CD4-positive, CD25-positive, alpha-beta regulatory T cell (primary cell): ENCODE data around the gene SLC6A19. TPM values are rescaled to one million over a fixed set of nuclear protein-coding genes. Genes with fewer than 3 reads are reported as not detected.
A peak's percentile ranks its signal among the peaks of the same experiment; 100 is the strongest.
"Not testable (repeated sequence)": the region's sequence is repeated elsewhere in the genome, so short reads cannot be mapped to it uniquely, and the experiment has no call there.

ENCODE experiments used
- ATAC-seq, 2 donors: fragments of 150-1000 bp; cut with Tn5 transposase; one replicate each; pipeline ENCODE4 v1.10.0; 2021; ENCODE audit warnings: low read depth in 2 of 2, moderate number of reproducible peaks in 2 of 2, moderate library complexity in 1 of 2
- DNase-seq, 3 donors: peaks; one replicate each; pipeline versions ENCODE4 v3.0.0 to v3.0.0-alpha.2; 2012 to 2022; ENCODE audit warnings: mixed read lengths in 1 of 3
- H3K27ac ChIP-seq: one replicate; pipeline ENCODE4 v1.7.0; 2013; ENCODE audit warnings: mild to moderate bottlenecking, low read length; ENCODE audit not compliant: insufficient read depth, poor library complexity, severe bottlenecking
- H3K27me3 ChIP-seq: one replicate; pipeline ENCODE4 v1.7.0; 2013; ENCODE audit warnings: low read length; ENCODE audit not compliant: control insufficient read depth, insufficient read depth
- H3K36me3 ChIP-seq: one replicate; pipeline ENCODE4 v1.7.0; 2013; ENCODE audit warnings: mild to moderate bottlenecking, low read length, moderate library complexity; ENCODE audit not compliant: control insufficient read depth, insufficient read depth
- H3K4me1 ChIP-seq: 2 replicates; pipeline ENCODE4 v1.7.0; 2013; ENCODE audit warnings: mild to moderate bottlenecking, low read length; ENCODE audit not compliant: insufficient read depth, control insufficient read depth, poor library complexity, severe bottlenecking
- H3K4me3 ChIP-seq: one replicate; pipeline ENCODE4 v1.7.0; 2013; ENCODE audit warnings: low read depth, mild to moderate bottlenecking, low read length, moderate library complexity
- H3K9me3 ChIP-seq, 2 experiments: 1 replicate in 1 of 2; 2 replicates in 1 of 2; pipeline ENCODE4 v1.7.0; 2013; ENCODE audit warnings: low read length in 2 of 2, mild to moderate bottlenecking in 1 of 2, moderate library complexity in 1 of 2; ENCODE audit not compliant: control insufficient read depth in 2 of 2
- H3K27ac Mint-ChIP-seq, 3 donors: one replicate each; pipeline ENCODE4 v1.8.0; 2020 to 2022; ENCODE audit warnings: mild to moderate bottlenecking in 3 of 3, mixed read lengths in 3 of 3, moderate library complexity in 2 of 3
- H3K27me3 Mint-ChIP-seq: one replicate; pipeline ENCODE4 v1.8.0; 2022; ENCODE audit warnings: mild to moderate bottlenecking, mixed read lengths
- H3K36me3 Mint-ChIP-seq: one replicate; pipeline ENCODE4 v1.8.0; 2020; ENCODE audit warnings: mixed read lengths
- H3K4me1 Mint-ChIP-seq, 4 donors: one replicate each; pipeline ENCODE4 v1.8.0; 2020 to 2022; ENCODE audit warnings: mixed read lengths in 4 of 4, mild to moderate bottlenecking in 1 of 4
- H3K4me3 Mint-ChIP-seq, 4 donors: one replicate each; pipeline ENCODE4 v1.8.0; 2020 to 2022; ENCODE audit warnings: mild to moderate bottlenecking in 4 of 4, mixed read lengths in 4 of 4, moderate library complexity in 3 of 4
- H3K9me3 Mint-ChIP-seq, 7 donors: one replicate each; pipeline ENCODE4 v1.8.0; 2020 to 2022; ENCODE audit warnings: mixed read lengths in 7 of 7, mild to moderate bottlenecking in 3 of 7, moderate library complexity in 2 of 7
- polyA plus RNA-seq, 4 donors: library from polyadenylated mRNA; unstranded; fragments of 300-500 nt; fragmentation: Illumina TruSeq; gene quantifications; one replicate each; pipeline ENCODE4 v1.2.3, GENCODE V29; 2021
- total RNA-seq: library from RNA; stranded (reverse); gene quantifications from one replicate; pipeline ENCODE4 v1.2.3, GENCODE V29; 2022

SLC6A19 gene
- total and polyA plus RNA-seq, 5 donors from 2014 or later = not detected

DNA sequence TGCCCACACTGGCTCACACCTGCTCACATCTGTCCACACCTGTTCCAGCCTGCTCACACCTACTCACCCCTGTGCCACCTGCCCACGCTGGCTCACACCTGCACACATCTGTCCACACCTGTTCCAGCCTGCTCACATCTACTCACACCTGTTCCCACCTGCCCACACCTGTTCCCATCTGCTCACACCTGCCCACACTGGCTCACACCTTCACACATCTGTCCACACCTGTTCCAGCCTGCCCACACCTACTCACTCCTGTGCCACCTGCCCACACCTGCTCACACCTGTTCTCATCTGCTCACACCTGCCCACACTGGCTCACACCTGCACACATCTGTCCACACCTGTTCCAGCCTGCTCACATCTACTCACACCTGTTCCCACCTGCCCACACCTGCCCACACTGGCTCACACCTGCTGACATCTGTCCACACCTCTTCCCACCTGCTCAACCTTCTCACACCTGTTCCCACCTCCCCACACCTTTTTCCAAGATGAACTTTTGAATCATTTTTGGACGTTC lies 43.9 kb upstream of the SLC6A19 start:
- H3K4me1 Mint-ChIP-seq = peaks cover 0 to 11% (median 2%) of the 10 kb centered on the region in 4 donors
- H3K9me3 ChIP-seq, DNase-seq, H3K27ac ChIP-seq, H3K4me3 ChIP-seq, H3K36me3 ChIP-seq, H3K4me1 ChIP-seq, ATAC-seq, H3K36me3 Mint-ChIP-seq: not testable (repeated sequence)
- H3K4me3 Mint-ChIP-seq = peak overlapping the region in 2 of 4 donors; percentile 28 to 65
- H3K9me3 Mint-ChIP-seq = peaks cover 0 to 11% (median 5%) of the 10 kb centered on the region in 7 donors
- H3K27ac Mint-ChIP-seq = peak overlapping the region in 2 of 3 donors; percentile 36 to 64
- peaks cover 49% of the 10 kb centered on the region for H3K27me3 Mint-ChIP-seq
- peaks cover 14% of the 10 kb centered on the region for H3K27me3 ChIP-seq

DNA sequence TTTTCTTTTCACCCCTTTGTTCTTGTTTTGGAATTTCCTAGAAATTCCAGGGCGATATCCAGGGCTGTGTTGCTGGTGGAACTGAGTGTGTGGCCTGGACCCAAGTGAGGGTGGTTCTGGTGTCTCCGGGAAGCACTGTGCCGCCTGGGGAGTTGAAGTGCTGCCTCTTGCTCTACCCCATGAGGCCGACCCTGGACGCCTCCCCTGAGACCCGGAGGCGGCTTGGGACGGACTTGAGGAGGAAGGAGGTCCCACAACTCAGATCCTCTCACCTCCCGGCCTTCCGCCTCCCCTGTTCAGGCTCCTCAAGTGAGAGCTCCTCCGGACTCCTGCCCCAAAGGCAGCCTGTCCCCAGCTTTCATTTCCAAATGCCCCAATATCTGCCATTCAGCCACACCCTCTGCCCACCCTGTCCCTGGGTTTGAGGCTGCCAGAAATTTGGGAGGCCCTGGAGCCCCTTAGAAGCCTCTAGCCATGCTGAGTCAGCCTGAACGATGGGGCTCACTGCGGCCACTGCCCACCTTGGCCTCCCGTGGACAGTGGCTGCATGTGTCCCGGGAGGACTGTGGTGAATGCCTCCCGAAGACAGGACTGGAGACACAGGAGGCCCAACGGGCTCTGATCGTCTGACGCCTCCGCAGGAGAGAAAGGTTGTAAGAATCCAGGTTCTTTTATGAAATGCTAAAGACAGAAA lies 42.6 kb upstream of the SLC6A19 start:
- peaks cover 0 to 11% (median 2%) of the 10 kb centered on the region in 4 donors for H3K4me1 Mint-ChIP-seq
- no peak overlapping the region for H3K4me3 Mint-ChIP-seq
- peaks cover 13% of the 10 kb centered on the region for H3K27me3 ChIP-seq
- peaks cover 4% of the 10 kb centered on the region for H3K4me1 ChIP-seq
- peaks cover 7% of the 10 kb centered on the region for H3K36me3 Mint-ChIP-seq
- peaks cover 0 to 4% of the 10 kb centered on the region in 2 experiments for H3K9me3 ChIP-seq
- no peak overlapping the region for H3K4me3 ChIP-seq
- H3K9me3 Mint-ChIP-seq = peaks cover 0 to 11% (median 5%) of the 10 kb centered on the region in 7 donors
- ATAC-seq (no peak), DNase-seq (no peak)
- peaks cover 41% of the 10 kb centered on the region for H3K27me3 Mint-ChIP-seq
- no peak overlapping the region for H3K27ac ChIP-seq
- no peak overlapping the region for H3K27ac Mint-ChIP-seq
- H3K36me3 ChIP-seq = no peaks in the 10 kb centered on the region

DNA sequence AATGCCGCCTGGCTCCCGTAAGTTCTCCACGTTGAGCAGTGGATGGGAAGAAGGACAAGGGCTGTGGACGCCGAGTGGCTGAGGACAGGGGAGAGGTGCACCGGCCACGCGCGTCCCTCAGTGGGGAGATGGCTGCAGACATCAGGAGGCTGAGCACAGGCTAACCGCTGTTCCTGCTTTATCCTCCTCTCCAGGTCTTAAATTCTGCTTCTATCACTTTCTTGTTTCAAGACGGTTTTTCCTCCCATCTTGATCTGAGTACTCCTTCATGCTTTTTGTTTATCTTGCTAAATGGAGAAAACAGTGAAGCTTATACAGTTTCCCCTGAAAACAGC lies 42.1 kb upstream of the SLC6A19 start:
- Histone ChIP-seq H3K4me3 (no peak overlapping the region), H3K36me3 (no peaks in the 10 kb centered on the region), H3K4me1 (peaks cover 4% of the 10 kb centered on the region), H3K9me3 (peaks cover 0 to 4% of the 10 kb centered on the region in 2 experiments), H3K27ac (no peak overlapping the region), H3K27me3 (peaks cover 10% of the 10 kb centered on the region)
- Mint-ChIP-seq H3K4me3 (no peak overlapping the region), H3K27ac (no peak overlapping the region), H3K9me3 (peaks cover 0 to 11% (median 4%) of the 10 kb centered on the region in 7 donors), H3K4me1 (peaks cover 0 to 7% (median 1%) of the 10 kb centered on the region in 4 donors), H3K27me3 (peaks cover 36% of the 10 kb centered on the region), H3K36me3 (peaks cover 7% of the 10 kb centered on the region)
- ATAC-seq = no peak
- no peak for DNase-seq

DNA sequence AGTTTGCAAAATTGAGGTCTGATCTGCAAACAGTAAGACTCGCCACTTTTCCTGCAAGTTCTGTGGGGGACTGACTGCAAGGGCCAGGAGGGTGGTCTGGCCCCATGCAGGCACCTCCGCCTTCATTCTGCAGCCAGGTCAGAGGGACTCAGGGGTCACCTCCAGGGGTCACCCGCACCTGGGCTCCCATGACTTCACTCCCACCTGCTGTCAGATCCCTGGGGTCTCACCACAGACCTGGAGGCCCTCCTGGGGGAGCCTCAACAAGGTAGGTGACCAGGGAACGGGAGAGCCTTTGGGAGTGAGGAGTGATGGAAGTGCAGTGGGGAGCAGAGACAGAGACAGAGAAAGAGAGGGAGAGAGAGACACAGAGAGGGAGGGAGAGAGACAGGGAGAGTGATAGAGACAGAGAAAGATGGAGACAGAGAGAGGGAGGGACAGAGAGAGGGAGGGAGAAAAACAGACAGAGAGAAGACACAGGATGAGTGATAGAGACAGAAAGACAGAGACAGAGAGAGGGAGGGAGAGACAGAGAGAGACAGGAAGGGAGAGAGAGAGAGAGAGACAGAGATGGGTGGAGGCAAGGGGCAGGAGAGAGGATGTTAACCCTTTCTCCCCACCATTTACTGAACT lies 41.5 kb upstream of the SLC6A19 start:
- DNase-seq (no peak), ATAC-seq (no peak)
- H3K27me3 ChIP-seq = peaks cover 10% of the 10 kb centered on the region
- H3K9me3 ChIP-seq = peaks cover 0 to 4% of the 10 kb centered on the region in 2 experiments
- H3K27ac ChIP-seq = no peak overlapping the region
- peaks cover 35% of the 10 kb centered on the region for H3K27me3 Mint-ChIP-seq
- H3K36me3 ChIP-seq = no peaks in the 10 kb centered on the region
- H3K4me3 Mint-ChIP-seq = no peak overlapping the region
- H3K4me3 ChIP-seq = no peak overlapping the region
- H3K4me1 Mint-ChIP-seq = peaks cover 0 to 3% (median 0%) of the 10 kb centered on the region in 4 donors
- H3K9me3 Mint-ChIP-seq = peaks cover 0 to 11% (median 2%) of the 10 kb centered on the region in 7 donors
- H3K27ac Mint-ChIP-seq = no peak overlapping the region
- H3K36me3 Mint-ChIP-seq = peaks cover 7% of the 10 kb centered on the region
- H3K4me1 ChIP-seq = peaks cover 4% of the 10 kb centered on the region

DNA sequence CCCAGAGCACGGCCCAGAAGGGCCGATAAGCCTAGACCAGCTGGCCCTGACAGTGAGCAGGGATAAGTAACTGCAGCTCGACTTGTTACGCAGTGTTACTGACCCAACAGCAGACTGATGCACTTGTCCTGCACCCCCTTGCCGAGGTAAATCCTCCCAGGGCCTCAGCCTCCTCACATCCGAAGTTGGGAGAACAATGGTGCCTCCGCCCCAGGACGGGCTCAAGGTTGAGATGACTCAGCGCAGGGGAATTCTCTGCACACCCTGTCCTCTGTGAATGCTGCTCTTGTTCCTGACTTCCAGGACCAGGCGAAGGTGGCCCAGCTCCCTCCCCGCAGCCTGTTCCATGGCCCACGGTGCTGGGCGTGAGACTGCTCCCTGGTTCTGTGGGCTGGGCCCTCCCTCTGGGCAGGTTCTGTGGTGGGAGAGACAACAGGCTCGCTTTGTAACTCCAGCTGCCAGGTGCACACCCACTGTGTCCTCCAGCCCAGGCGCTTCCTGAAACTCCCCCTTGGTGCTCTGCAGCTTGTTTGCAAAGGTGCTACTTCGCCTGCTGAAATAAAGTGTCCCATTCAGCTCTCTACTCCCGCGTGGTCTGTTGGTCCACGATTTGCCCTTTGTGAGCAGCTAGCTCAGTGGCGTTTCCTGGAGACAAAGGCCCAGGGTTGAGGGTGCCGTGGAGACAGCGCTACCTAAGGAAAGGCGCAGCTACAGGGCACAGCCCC lies 40.1 kb upstream of the SLC6A19 start:
- ATAC-seq = no peak

DNA sequence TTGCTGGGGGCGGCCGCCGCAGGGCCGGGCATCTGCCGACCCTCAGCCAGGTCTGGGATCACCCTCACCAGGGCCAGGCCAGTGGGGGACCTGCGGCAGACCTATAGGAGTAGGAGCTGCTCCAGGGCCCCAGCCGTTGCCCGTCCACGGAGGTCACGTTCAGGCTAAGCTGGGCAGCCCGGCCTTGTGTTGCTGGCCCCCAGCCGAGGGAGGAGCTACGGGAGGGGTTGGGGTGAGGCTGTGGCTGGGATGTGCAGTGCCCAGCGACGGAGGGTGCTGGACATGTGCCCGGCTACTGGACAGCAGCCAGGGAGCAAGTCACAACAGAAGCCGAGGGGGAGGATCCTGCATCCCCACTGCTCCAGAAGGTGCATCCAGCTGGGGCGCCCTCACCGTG lies 39.6 kb upstream of the SLC6A19 start:
- Histone ChIP-seq H3K4me3 (no peak overlapping the region), H3K9me3 (peaks cover 0 to 2% of the 10 kb centered on the region in 2 experiments), H3K27ac (no peak overlapping the region), H3K4me1 (no peaks in the 10 kb centered on the region), H3K36me3 (no peaks in the 10 kb centered on the region), H3K27me3 (peaks cover 8% of the 10 kb centered on the region)
- ATAC-seq = no peak
- Mint-ChIP-seq H3K27ac (no peak overlapping the region), H3K4me1 (peaks cover 0 to 3% (median 0%) of the 10 kb centered on the region in 4 donors), H3K9me3 (peaks cover 0 to 11% (median 2%) of the 10 kb centered on the region in 7 donors), H3K27me3 (peaks cover 31% of the 10 kb centered on the region), H3K4me3 (no peak overlapping the region), H3K36me3 (peaks cover 7% of the 10 kb centered on the region)
- no peak for DNase-seq

More for the DNA sequence above, 40.1 kb upstream of the SLC6A19 start:
- Mint-ChIP-seq H3K27ac (no peak overlapping the region), H3K27me3 (peaks cover 36% of the 10 kb centered on the region), H3K4me3 (no peak overlapping the region), H3K36me3 (peaks cover 7% of the 10 kb centered on the region), H3K4me1 (peaks cover 0 to 3% (median 0%) of the 10 kb centered on the region in 4 donors), H3K9me3 (peaks cover 0 to 11% (median 2%) of the 10 kb centered on the region in 7 donors)
- peaks cover 0 to 4% of the 10 kb centered on the region in 2 experiments for H3K9me3 ChIP-seq
- H3K4me3 ChIP-seq = no peak overlapping the region
- no peak overlapping the region for H3K27ac ChIP-seq
- H3K36me3 ChIP-seq = no peaks in the 10 kb centered on the region
- no peaks in the 10 kb centered on the region for H3K4me1 ChIP-seq
- DNase-seq = no peak
- H3K27me3 ChIP-seq = peaks cover 10% of the 10 kb centered on the region

DNA sequence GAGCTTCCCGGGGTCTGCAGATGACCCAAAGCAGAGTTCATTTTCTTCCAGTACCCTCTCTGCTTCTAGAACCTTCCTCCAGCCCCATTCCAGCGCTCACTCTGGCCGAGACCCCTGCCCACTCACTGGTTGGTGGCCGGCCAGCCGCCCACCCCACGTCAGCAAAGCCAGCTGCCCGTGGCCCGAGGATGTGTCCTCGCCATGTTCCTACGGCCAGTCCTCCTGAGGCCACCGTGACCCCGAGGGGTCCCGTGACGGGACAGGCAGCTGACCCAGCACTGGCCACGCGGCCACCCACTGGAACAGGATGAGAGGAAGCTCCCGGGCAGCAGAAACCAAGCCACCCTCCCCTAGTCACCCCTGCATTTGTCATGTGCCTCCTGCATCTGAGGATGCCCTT lies 39.1 kb upstream of the SLC6A19 start:
- H3K9me3 ChIP-seq = no peaks in the 10 kb centered on the region
- peaks cover 3% of the 10 kb centered on the region for H3K27me3 ChIP-seq
- H3K4me3 ChIP-seq = no peak overlapping the region
- Mint-ChIP-seq H3K36me3 (peaks cover 7% of the 10 kb centered on the region), H3K4me3 (no peak overlapping the region), H3K27ac (no peak overlapping the region), H3K4me1 (peaks cover 0 to under 1% (median 0%) of the 10 kb centered on the region in 4 donors), H3K27me3 (peaks cover 26% of the 10 kb centered on the region), H3K9me3 (peaks cover 0 to 7% (median 2%) of the 10 kb centered on the region in 7 donors)
- H3K27ac ChIP-seq = no peak overlapping the region
- DNase-seq (no peak), ATAC-seq (no peak)
- H3K36me3 ChIP-seq = no peaks in the 10 kb centered on the region
- no peaks in the 10 kb centered on the region for H3K4me1 ChIP-seq
